Left lung (tissue), 10 donors: ENCODE data around the gene RAMACL. TPM values are rescaled to one million over a fixed set of nuclear protein-coding genes. Genes with fewer than 3 reads are reported as not detected.

Source experiments
- ATAC-seq: fragments of 200-7000 bp; cut with Tn5 transposase; one replicate; pipeline ENCODE4 v1.9.1; 2020; ENCODE audit warnings: moderate library complexity
- DNase-seq, 4 donors: peaks; one replicate each; pipeline ENCODE4 v3.0.0-alpha.2; 2013 to 2020
- H3K27ac ChIP-seq, 2 donors: fragments of 200-600 bp; sonication (generic) in 1 of 2; one replicate each; pipeline versions ENCODE4 v1.5.0 to v1.8.0; 2020 to 2021
- H3K27me3 ChIP-seq, 2 donors: fragments of 200-600 bp; sonication (generic) in 1 of 2; one replicate each; pipeline versions ENCODE4 v1.5.0 to v1.8.0; 2020 to 2021
- H3K36me3 ChIP-seq, 2 donors: fragments of 200-600 bp; sonication (generic) in 1 of 2; one replicate each; pipeline versions ENCODE4 v1.5.0 to v1.8.0; 2020 to 2021
- H3K4me1 ChIP-seq, 2 donors: fragments of 200-600 bp; one replicate each; pipeline ENCODE4 v1.8.0; 2021
- H3K4me3 ChIP-seq, 2 donors: fragments of 200-600 bp; sonication (generic) in 1 of 2; one replicate each; pipeline versions ENCODE4 v1.5.0 to v1.8.0; 2020 to 2021; ENCODE audit warnings: mild to moderate bottlenecking in 1 of 2
- H3K9me3 ChIP-seq, 2 donors: fragments of 200-600 bp; sonication (generic) in 1 of 2; one replicate each; pipeline versions ENCODE4 v1.5.0 to v1.8.0; 2020 to 2021
- CTCF ChIP-seq, 2 donors: fragments of 200-600 bp; sonication (generic) in 1 of 2; IDR thresholded peaks; one replicate each; pipeline versions ENCODE4 v1.5.0 to v1.8.0; 2021; ENCODE audit warnings: antibody characterized with exemption in 2 of 2
- intact Hi-C, 2 donors: fragments of 100-400 bp; cut with DNase I; formaldehyde crosslinking; loops; one replicate each; pipeline versions ENCODE4 v1.11.2 to v1.14.2; 2022
- polyA plus RNA-seq, 6 donors: library from polyadenylated mRNA; unstranded; fragments of 120-200 nt; gene quantifications; one replicate each; pipeline ENCODE4 v1.2.1, GENCODE V29; 2013; ENCODE audit not compliant: insufficient read length in 6 of 6
- total RNA-seq, 2 donors: library from RNA; stranded (reverse); fragmentation: NEBNext Ultra II Directional; extraction: Animal tissue kit (Norgen Biotek cat#: 25700); gene quantifications; one replicate each; pipeline ENCODE4 v1.2.1, GENCODE V29; 2021
- donor health status: DM: no; HTN: yes; CAD: no.
- donor health status: DM: no; HTN: no; CAD: no.

RAMACL gene
- total and polyA plus RNA-seq, 8 donors: 0.27 to 6.0 (median 0.47) TPM

DNA sequence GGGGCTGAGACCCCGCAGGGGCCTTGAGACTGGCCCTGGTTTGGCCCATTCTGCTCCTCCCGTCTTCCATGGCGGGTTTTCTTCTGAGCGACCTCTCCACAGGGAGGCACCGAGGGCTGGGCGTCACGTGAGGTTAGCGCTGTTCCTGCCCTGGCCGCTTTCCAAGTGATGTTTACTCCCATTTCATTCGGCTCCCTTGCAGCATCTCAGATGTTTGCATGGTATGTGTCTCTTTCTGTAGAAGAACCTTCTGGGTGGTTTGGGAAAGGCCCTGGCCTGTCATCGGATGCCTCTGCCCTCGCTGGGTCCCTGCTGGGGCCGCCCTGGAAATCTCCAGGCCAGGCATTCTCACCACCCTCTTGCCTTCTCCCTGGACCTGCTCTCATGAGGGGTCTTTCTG is 17.3 kb downstream of the RAMACL start:
- Histone ChIP-seq H3K4me3 (no peak overlapping the region), H3K4me1 (peaks cover 5 to 44% of the 10 kb centered on the region in 2 donors), H3K36me3 (peaks cover 0 to 30% of the 10 kb centered on the region in 2 donors), H3K27ac (no peak overlapping the region), H3K27me3 (no peaks in the 10 kb centered on the region), H3K9me3 (no peaks in the 10 kb centered on the region)
- DNase-seq (no peak), ATAC-seq (no peak)
- TF ChIP-seq CTCF (IDR thresholded peaks at IDR 0.05): no peak
- intact Hi-C loops: no loop called here

GRCh38 chr6:166567813-166568212 is 18.7 kb downstream of the RAMACL start:
- TF ChIP-seq CTCF (IDR thresholded peaks at IDR 0.05): no peak
- no peak for ATAC-seq
- H3K9me3 ChIP-seq: no peaks in the 10 kb centered on the region
- H3K4me3 ChIP-seq: no peak overlapping the region
- no peaks in the 10 kb centered on the region for H3K27me3 ChIP-seq
- peaks cover 0 to 36% of the 10 kb centered on the region in 2 donors for H3K36me3 ChIP-seq
- DNase-seq: no peak
- intact Hi-C loops: no loop called here
- peaks cover 3 to 36% of the 10 kb centered on the region in 2 donors for H3K4me1 ChIP-seq
- no peak overlapping the region for H3K27ac ChIP-seq

DNA sequence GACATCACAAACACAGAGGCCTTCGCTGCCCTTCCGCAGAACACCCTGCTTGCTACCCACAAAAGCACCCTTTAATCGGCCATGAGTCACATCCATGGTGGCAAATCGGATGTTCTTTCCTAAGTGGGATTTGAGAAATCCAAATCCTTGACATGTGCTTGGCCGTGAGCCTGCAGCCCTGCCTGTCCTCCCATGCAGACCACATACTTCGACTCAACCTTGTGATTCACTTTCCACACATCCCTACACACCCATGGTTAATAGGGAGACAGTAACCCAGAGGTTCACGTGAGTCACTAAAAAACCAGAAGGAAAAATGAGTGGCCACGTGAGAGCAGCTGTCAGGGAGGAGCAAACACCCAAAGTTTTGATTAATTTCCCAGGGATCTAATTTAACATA is 19.4 kb downstream of the RAMACL start:
- H3K9me3 ChIP-seq: no peaks in the 10 kb centered on the region
- peaks cover 0 to 28% of the 10 kb centered on the region in 2 donors for H3K4me1 ChIP-seq
- H3K27ac ChIP-seq: peak overlapping the region in 1 of 2 donors; percentile 45
- peaks cover 0 to 36% of the 10 kb centered on the region in 2 donors for H3K36me3 ChIP-seq
- intact Hi-C loops: no loop called here
- DNase-seq (no peak), ATAC-seq (peak; percentile 54)
- H3K27me3 ChIP-seq: no peaks in the 10 kb centered on the region
- no peak for TF ChIP-seq CTCF (IDR thresholded peaks at IDR 0.05)
- H3K4me3 ChIP-seq: no peak overlapping the region

- no peak for TF ChIP-seq CTCF (IDR thresholded peaks at IDR 0.05)
- ATAC-seq (peak; percentile 39), DNase-seq (no peak)
- H3K36me3 ChIP-seq: peaks cover 0 to 41% of the 10 kb centered on the region in 2 donors
- no peaks in the 10 kb centered on the region for H3K9me3 ChIP-seq
- no peak overlapping the region for H3K4me3 ChIP-seq
- no peaks in the 10 kb centered on the region for H3K27me3 ChIP-seq
- H3K27ac ChIP-seq: peak overlapping the region in 1 of 2 donors; percentile 45
- intact Hi-C loops: no loop called here
- peaks cover 0 to 22% of the 10 kb centered on the region in 2 donors for H3K4me1 ChIP-seq
These were observed 20.2 kb downstream of the RAMACL start for GRCh38 chr6:166566026-166567011.
